Measurements from ENCODE around the gene C2orf68.
"Not testable (repeated sequence)": the region's sequence is repeated elsewhere in the genome, so short reads cannot be mapped to it uniquely, and the experiment has no call there.

Gene C2orf68

DNA sequence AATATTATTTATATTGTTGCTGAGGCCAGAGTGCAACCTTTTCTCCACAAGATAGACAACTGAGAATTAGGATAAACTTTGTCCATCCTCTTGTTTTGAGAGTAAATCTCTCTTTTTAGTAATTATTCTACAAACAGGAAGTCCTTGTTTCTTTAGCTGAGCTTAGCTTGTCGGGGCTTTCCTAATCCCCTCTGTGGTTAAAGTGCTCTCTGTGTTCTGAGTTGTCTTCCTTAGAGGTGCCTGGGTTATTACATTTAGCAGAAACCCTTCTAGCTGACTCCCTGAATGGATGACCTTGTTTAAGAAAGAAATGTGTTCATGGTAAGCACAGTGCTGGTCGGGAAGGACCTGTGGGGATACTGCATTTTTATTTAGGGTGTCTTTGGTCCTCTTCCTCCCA lies 16.8 kb upstream of the C2orf68 start:
- DNase-seq = no peak

DNA sequence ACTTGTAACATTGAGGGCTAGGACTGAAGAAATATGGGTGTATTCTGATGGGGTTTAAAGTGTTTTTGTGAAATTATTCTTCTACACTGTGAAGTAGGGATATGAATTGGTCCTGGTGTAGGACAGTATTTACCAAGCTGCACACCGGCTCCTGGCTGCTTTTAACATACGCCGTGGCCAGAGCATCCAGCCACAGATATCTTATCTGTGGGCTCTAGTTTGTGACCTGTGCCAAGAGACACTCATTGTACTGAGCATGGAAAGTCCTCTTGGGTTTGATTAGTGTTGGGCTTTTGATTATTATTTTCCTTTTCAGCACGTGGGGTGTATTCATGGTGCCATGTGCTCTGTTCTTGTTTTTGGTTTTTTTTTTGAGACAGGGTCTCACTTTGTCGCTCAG lies 12.1 kb upstream of the C2orf68 start:
- DNase-seq = no peak

DNA sequence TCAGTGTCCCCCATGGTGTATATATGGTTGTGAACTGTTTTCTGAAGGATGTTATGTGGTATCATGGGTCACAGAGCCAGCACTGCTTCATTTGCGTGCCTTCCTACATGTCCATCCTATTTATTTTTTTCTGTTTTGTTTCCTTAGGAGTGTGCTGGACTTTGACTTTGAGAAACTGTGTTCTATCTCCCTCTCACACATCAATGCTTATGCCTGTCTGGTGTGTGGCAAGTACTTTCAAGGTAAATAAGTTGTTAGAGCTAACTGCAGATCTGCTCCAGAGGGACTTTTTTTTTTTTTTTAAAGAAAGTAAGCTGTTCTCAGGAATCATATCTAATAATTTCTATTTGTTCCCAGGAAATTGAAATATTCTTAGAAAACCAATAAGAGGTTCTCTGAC lies 9.5 kb upstream of the C2orf68 start:
- DNase-seq = no peak

DNA sequence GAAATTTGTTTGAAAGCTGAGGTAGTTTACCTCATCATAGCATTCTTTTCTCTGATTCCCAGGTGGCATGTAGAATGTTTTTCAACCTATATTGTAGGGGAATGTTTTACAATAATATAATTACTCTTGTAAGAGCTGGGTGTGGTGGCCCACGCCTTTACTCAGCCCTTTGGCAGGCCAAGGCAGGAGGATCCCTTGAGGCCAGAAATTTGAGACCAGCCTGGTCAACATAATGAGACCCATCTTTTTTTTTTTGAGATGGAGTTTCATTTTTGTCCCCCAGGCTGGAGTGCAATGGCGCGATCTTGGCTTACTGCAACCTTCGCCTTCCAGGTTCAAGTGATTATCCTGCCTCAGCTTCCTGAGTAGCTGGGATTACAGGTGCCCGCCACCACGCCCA lies 7.8 kb upstream of the C2orf68 start:
- no peak for DNase-seq

DNA sequence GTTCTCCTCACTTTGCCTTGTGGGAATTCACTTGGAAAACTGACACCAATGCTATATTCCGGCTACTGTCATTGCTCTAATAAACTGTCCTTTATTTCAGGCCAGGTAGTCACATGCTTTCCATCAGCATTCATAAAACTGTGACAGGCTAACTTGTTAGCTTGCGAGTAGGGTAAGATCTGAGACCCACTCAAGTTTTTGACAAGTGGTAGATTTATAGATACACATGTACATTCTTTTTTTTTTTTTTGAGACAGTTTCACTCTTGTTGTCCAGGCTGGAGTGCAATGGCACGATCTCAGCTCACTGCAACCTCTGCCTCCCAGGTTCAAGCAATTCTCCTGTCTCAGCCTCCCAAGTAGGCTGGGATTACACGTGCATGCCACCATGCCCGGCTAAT lies 5.9 kb upstream of the C2orf68 start:
- DNase-seq = not testable (repeated sequence)

DNA sequence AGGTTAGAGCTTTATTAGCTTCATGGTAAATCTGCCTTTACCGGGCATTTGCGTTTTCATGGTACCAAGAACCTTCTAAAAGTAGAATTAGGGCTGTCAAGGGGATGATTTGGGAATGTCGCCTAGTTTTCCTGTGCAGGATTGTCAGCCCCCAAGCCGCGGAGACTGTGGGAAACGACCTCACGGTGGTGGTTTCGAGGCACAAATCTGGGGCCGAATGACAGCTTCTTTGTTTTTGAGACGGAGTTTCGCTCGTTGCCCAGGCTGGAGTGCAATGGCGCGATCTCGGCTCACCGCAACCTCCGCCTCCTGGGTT lies 3.5 kb upstream of the C2orf68 start:
- DNase-seq = no peak

DNA sequence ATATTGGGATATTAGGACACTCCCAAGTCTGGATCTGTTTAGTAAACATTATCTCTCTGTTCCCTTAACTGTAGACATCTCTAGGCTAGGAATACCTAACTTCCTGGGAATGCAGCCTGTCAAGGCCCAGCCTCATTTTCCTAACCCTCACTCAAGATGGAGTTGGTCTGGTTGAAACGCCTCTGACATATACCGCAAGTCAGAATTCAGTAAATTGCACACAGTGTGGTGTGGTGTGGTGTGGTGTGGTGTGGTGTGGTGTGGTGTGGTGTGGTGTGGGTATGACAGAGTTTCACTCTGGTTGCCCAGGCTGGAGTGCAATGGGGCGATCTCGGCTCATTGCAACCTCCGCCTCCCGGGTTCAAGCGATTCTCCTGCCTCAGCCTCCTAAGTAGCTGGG lies 2.9 kb upstream of the C2orf68 start:
- not testable (repeated sequence) for DNase-seq

DNA sequence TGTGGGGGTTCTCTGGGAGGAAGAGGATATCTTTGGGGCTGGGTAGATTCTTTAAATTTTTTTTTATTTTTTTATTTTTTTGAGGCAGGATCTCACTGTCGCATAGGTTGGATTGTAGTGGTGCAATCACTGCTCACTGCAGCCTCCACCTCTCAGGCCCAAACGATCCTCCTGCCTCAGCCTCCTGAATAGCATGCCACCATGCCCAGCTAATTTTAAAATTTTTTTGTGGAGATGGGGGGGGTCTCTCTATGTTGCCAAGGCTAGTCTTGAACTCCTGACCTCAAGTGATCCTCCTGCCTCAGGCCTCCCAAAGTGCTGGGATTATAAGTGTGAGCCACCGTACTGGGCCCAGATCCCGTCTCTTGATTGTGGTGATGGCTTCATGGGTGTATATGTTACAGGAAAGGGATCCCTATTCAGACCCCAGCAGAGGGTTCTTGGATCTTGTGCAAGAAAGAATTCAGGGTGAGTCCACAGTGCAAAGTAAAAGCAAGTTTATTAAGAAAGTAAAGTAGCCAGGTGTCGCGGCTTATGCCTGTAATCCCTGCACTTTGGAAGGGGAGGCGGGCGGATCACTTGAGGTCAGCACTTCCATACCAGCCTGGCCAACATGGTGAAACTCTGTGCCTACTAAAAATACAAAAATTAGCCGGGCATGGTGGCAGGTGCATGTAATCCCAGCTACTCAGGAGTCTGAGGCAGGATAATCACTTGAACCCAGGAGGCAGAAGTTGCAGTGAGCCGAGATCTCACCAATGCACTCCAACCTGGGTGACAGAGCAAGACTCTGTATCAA lies 2.0 kb upstream of the C2orf68 start:
- DNase-seq = no peak

DNA sequence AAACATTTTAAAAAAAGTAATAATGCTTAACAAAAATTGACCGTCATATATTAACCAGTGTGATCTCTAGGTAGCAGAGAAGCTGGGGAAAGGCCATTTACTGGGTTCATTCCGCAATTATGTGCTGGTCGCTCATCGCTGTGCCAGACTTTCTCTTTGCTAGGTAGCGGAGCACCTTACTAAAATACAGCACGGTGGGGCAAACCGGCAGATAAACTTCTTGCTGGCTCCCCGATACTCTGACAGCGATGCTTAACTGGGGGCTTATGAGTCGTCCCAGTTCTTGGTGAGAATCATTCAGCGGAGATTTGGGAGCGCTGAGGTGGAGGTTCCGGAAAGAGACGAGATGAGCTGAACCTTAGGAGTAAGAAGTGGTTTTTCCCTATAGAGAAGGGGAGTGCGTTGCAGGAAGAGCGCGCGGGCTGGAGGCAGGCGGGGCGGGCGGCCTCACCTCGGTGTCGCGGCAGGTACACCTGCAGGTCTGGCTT lies 605 bp downstream of the C2orf68 start:
- DNase-seq = no peak

DNA sequence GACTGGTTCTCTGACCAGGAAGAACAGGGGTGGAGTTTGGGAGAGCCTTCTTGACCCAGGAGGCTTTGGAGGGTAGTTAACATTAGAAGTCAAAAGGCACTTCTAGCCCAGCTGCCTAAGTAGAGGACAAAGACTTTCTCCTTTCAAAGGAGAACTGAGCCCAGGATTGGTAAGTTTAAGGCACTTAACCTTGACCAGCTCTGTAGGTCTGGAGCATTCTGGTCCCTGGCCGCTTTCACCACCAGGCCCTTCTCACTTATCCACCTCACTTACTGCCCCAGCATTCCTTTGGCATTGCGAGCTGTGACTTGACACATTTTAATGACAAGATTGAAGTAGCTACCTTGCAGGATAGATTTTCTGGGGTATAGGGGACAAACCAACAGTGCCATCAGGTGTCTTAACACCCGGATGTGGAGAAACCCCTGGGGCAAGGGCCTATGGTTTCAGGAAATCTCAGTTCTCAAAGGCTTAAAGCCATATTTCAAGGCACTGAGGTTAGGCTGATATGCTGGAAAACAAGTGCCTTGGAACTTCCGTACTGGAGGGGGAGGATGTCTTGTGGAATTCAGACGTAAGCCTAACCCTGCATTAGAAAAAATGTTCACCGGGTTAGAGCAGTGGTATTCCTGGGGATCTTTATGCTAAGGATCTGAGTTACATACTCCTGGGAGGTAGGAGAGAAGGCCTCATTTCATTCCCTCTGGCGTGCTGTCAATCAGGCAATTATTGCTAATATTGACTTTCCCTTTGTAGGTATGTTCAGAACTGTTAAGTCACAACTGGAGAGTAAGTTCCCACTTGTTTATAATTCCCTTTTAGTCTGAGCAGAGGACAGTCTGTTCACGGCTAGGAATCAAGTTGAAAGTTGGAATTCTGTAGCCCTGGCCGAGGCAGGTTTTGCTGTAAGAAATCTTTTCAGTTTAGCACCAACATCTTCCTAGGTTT lies 4.3 kb downstream of the C2orf68 start:
- no peak for DNase-seq

DNA sequence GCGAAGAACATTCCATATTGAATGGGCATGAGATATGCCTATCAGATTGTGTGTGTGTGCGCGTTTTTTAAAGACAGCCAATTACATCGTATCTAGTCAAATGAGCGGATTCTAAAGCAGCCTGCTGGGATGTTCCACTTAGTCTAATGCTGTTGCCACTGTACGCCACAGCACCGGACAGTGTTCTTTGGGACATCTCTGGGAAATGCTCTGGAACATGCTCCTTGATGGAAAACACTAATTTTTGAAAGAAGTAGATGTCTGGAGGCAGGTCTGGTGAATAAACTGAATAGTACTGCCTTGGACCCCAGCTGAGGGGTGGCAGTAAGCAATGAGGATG lies 5.8 kb downstream of the C2orf68 start:
- DNase-seq = no peak

DNA sequence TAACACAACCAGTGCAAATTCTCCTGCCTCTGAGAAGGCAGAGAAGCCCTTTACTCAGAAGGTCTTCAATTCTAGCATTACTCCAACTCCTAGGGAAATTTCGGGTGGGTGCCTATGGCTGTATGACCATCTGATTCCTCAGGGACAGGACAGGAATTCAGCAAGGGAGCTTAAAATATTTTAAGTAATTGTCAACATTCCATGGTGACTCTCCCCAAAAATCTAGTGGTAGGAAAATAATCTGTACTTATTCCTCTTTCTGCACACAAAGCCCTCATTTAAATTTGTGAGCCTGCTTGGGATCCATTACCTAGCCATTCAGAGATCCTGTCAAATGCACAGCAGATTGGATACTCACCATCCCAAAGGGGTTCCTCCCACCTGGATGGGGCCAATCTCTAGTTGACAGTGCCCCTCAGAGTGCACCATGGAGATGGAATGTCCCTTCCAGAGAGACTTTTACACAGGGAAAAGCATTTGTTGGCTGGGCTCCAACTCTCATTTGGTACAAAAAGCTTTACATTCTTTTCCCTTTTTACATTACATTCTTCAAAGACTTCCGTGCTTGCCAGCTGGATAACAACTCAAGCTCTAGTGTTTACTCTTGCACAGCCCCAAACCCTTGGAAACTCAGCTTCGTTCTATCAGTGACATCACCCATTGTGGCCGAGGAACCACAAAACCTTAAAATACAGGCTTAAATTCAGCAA lies 6.3 kb downstream of the C2orf68 start:
- no peak for DNase-seq

DNA sequence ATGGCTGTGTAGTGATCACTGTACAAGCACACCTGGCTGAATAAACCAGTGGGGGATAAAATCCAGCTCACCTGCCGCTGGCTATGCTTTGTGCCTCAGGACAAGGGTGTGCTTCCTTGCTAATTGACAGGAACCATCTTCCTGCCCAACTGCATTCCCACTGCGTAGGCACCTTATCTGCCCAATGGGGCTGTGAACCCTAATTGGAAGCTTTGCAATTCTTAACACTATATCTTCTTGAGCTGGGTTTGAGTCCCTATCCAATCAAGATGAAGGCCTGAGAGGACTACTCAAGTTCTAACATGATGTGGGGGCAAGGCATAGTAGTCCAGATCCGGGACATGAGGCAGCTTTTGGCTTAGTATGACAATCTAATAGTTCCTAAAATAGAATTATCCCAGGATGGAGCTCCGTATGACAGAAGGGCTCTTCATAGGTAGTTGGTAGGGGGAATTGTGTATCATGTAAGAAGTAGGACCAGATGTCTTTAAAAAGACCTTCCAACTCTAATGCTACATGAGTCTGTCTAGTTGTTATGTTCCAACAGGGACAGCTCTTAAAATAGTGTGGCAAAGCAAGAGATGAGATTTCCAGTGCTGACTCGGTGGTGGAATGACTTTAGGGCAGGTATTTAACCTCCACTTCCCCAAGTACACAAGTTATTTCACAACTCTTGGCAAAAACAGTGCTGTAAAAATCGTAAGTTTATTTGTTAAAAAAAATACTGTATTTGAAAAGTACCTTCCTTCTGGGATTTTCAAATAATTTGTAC lies 7.1 kb downstream of the C2orf68 start:
- DNase-seq = no peak

DNA sequence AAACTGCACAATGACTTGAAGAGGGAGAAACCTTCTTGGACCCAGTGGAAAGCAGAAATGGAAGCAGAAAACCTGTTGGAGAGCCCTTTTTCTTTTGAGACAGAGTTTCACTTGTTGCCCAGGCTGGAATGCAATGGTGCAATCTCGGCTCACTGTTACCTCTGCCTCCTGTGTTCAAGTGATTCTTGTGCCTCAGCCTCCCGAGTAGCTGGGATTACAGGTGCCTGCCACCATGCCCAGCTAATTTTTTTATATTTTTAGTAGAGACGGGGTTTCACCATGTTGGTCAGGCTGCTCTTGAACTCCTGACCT lies 7.8 kb downstream of the C2orf68 start:
- not testable (repeated sequence) for DNase-seq

DNA sequence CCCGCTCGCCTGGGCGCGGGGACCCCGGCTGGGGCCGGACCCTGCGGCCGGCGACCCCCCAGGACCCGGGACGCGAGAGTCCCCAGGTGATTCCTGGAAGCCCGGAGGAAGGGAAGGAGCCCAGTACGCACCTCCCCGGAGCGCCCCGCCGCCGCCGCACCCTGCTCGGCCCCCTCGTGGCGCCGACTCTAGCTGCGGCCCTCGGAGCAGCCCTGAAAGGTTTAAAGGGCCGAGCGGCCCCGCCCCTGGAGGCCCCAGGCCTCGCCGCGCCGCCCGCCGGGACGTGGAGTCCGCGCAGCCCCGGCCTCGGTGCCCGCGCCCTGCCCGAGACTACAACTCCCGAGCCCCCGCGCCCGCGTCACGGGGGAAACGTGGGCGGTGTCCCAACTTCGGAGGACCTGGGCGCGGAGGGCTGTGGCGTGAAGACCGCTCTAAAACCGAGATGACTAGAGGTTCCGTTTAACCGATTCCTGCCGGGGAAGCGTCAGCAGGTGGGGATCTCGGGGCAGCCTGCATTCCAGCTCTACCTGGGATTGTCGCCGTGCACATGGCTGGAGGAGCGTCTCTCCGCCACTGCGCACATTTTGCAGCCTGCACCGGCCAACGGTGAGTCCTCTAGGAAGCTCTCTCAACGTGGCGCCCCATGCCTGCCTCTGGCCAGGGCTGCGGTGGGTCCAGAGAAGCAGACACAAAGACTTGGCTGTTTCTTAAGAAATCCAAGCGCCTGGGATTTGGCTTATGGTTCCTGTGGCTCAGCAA lies 9.2 kb downstream of the C2orf68 start, which contains the start of gene TMEM150A:
TSS of gene TMEM150A (minus strand) at position 223 of the 759 bp plus-strand sequence. CDS start 750 bp downstream, outside the sequence.
- peak; percentile 19 for DNase-seq

DNA sequence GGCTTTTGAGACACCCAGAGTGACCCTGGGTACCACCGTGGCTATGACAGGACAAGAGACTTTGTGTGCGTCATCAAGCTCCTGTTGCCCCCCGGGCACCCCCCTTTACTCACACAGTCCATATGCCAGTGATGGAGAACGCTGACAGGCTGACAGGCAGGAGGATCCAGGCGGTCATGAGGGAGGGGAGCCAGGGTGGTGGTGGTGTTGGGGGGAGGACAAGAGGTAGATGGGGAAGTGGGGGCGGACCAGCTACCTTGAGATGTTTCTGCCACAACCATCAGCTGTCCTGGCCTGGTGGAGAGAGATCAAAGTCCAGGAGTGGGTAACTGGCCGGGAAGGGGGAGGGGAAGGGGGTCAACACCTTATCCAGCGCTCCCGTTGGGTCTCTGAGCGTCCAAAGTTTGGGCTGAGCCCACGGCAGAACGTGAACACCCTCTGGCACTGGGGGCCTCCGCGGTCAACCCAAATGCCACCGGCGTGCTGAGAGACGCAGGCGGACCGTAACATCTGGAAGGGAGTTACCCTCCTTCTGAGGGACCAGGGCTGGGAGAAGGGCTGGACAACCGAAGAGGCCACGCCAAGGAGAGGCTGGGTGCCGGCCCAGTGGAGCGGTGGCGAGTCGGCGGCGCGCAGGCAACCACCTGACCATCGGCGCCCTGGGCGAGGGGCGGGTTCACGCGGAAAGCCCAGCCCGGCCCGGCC lies 9.9 kb downstream of the C2orf68 start:
- DNase-seq = no peak

DNA sequence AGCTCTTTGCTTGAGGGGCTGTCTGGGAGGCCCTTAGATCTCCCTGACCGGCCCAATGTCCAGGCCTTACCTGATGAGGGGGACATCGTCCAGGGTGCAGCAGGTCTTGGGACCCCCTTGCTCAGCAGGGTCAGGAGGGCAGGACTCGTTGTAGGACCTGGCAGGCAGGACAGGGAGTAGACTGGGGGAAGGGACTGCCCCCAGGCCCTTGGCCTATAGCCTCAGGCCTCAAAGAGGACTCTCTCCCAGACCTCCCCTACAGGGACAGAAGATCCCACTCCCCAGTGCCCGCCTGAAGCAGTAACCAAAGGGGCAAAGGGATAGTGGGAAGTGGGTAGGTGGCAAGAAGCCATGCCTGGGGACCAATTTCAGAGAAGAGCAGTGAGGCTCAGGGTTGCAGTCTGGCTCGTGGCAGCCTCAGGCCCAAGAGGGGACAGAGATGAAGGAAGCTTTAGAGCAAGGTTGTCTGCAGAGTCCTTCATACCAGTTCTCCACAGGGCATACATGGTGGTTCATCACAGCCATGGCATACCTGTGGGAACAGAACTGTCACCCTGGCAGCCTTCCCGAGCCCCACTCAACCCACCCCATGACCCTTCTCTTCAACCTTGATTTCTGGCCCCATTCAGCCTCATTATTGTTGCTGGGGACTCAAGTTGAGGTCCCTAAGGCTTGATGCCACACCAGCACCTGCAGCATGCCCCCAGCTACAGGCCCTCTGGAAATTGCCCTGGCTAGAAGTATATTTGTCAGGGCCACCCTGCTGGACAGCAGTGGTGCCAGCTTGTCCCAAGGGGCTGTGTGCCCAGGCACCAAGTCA lies 10.7 kb downstream of the C2orf68 start:
- no peak for DNase-seq

DNA sequence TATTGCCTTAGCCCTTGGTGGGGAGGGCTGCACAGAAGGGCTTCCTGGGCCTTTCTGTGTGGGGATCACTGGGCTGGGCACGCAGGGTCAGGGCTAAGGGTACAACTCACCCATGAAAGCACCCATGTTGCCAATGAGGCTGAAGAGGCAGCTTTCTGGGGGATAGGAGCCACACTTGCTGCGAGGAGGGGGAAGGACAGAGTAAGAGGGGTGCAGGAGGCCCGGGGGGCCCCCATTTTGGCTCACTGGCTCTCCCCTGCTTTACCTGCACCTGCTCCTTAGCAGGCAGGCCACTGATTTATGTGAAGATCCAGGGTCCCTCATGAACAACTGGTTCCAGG lies 11.7 kb downstream of the C2orf68 start:
- DNase-seq = no peak

DNA sequence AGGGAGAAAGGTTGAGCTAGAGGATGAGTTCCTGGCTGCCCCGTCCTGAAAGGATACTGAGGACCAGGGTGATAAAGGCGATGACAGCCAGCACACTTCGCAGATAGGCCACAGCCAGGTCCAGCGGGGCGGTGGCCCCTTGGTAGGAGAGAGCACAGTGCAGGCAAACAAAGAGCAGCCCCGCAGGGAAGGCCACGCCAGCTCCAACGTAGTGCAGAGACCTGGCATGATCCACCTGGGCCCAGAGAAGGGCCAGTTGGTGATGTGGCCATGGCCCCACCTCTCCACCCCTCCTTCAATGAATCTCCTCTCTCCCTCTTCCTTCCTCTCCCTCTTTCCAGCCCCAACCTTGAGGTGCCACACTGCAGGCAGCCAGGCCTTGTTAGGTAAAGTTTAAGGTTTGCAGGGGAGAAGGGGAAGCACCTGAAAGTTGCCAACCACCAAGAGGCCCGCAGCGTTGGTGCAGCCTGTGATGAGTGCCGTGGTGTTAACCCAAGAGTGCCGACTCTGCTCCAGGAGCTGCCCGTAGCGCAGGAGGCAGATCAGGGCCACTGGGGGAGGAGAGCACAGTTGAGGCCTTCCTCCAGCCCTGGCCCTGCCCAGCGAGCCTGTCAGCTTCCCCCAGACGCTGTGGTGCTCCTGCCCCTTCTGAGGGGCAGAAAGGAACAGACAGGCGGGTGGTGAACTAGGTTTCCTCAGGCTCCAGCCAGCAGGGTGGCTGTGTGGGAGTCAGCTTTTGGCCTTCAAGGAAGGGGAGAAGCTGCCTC lies 12.2 kb downstream of the C2orf68 start:
- DNase-seq = no peak
